SK-N-SH (cell line): Measurements from ENCODE around the gene CLIC3. TPM values are rescaled to one million over a fixed set of nuclear protein-coding genes. Genes with fewer than 3 reads are reported as not detected.

Experiments
- CTCF ChIA-PET: fragments of 300-600, 350-600 bp; formaldehyde crosslinking; extraction: SDS; loops from one replicate; lab custom pipeline; 2021; lab: Yijun Ruan, JAX
- POLR2A ChIA-PET: fragments of 350-600 bp; sonication (Branson Sonifier 250); formaldehyde crosslinking; extraction: SDS; loops from one replicate; lab custom pipeline; 2020; ENCODE audit warnings: antibody characterized with exemption, inconsistent platforms; lab: Yijun Ruan, JAX
- DNase-seq: peaks from one replicate; pipeline ENCODE4 v3.0.0; 2012
- H2AFZ ChIP-seq: fragments of 200-600 bp; sonication (generic); 2 replicates; pipeline ENCODE4 v1.8.1; 2016; ENCODE audit warnings: antibody characterized with exemption, mild to moderate bottlenecking, low read depth
- H3F3A ChIP-seq: fragments of 200-600 bp; sonication (generic); replicated peaks from 2 replicates; pipeline ENCODE3; 2016; ENCODE audit warnings: antibody characterized with exemption, mild to moderate bottlenecking; ENCODE audit not compliant: insufficient read depth
- H3K27ac ChIP-seq, 2 experiments: fragments of 200-500 bp in 1 of 2; fragments of 200-600 bp in 1 of 2; sonication (Bioruptor generic) in 1 of 2; sonication (generic), shearing (Covaris generic) in 1 of 2; 2 replicates each; pipeline versions ENCODE4 v1.5.1 to v1.6.1; 2014 to 2016; ENCODE audit warnings: low read depth in 2 of 2, inconsistent platforms in 1 of 2, low read length in 1 of 2, mild to moderate bottlenecking in 1 of 2, mixed read lengths in 1 of 2
- H3K27me3 ChIP-seq: fragments of 200-600 bp; sonication (generic), shearing (Covaris generic); 2 replicates; pipeline ENCODE4 v1.6.1; 2016; ENCODE audit warnings: mixed run types; ENCODE audit not compliant: insufficient read depth
- H3K36me3 ChIP-seq, 2 experiments: fragments of 200-500 bp in 1 of 2; fragments of 200-600 bp in 1 of 2; sonication (Bioruptor generic) in 1 of 2; sonication (generic) in 1 of 2; replicated peaks in 1 of 2; 2 replicates each; pipeline versions ENCODE3 to v1.5.1; 2014 to 2016; ENCODE audit warnings: low read length in 1 of 2, mild to moderate bottlenecking in 1 of 2; ENCODE audit not compliant: insufficient read depth in 2 of 2, control insufficient read depth in 1 of 2
- H3K4me1 ChIP-seq, 2 experiments: fragments of 200-500 bp in 1 of 2; fragments of 200-600 bp in 1 of 2; sonication (Bioruptor generic) in 1 of 2; sonication (generic), shearing (Covaris generic) in 1 of 2; 2 replicates each; pipeline versions ENCODE4 v1.5.1 to v1.6.1; 2014 to 2016; ENCODE audit warnings: low read depth in 1 of 2, low read length in 1 of 2, mixed run types in 1 of 2; ENCODE audit not compliant: insufficient read depth in 2 of 2, control insufficient read depth in 1 of 2
- H3K4me2 ChIP-seq: fragments of 200-600 bp; sonication (generic), shearing (Covaris generic); 2 replicates; pipeline ENCODE4 v1.6.1; 2017; ENCODE audit warnings: mixed run types
- H3K4me3 ChIP-seq, 2 experiments: fragments of 200-500 bp in 1 of 2; fragments of 200-600 bp in 1 of 2; sonication (Bioruptor generic) in 1 of 2; sonication (generic), shearing (Covaris generic) in 1 of 2; 2 replicates each; pipeline versions ENCODE4 v1.5.1 to v1.8.1; 2014 to 2016; ENCODE audit warnings: low read depth in 2 of 2, inconsistent platforms in 1 of 2, low read length in 1 of 2, mild to moderate bottlenecking in 1 of 2, mixed read lengths in 1 of 2, moderate library complexity in 1 of 2
- H3K79me2 ChIP-seq: fragments of 200-600 bp; sonication (generic); 2 replicates; pipeline ENCODE4 v1.8.1; 2017; ENCODE audit warnings: mild to moderate bottlenecking; ENCODE audit not compliant: insufficient read depth
- H3K9ac ChIP-seq: fragments of 200-600 bp; sonication (generic); 2 replicates; pipeline ENCODE4 v1.6.1; 2017; ENCODE audit warnings: mixed run types
- H3K9me2 ChIP-seq: fragments of 200-600 bp; sonication (generic); 2 replicates; pipeline ENCODE4 v1.6.1; 2017; ENCODE audit warnings: mixed run types
- H3K9me3 ChIP-seq: fragments of 200-600 bp; sonication (generic); 2 replicates; pipeline ENCODE4 v1.6.1; 2017; ENCODE audit warnings: mixed run types, mild to moderate bottlenecking, moderate library complexity
- H4K20me1 ChIP-seq: fragments of 200-600 bp; sonication (generic); 2 replicates; pipeline ENCODE4 v1.6.1; 2017; ENCODE audit warnings: mild to moderate bottlenecking, mixed run types; ENCODE audit not compliant: insufficient read depth
- CHD2 ChIP-seq: fragments of 150-350 bp; IDR thresholded peaks from 2 replicates; pipeline ENCODE4 v1.6.1; 2018; ENCODE audit warnings: low read length; ENCODE audit not compliant: partially characterized antibody
- EP300 ChIP-seq, 2 experiments: IDR thresholded peaks; 2 replicates each; pipeline versions ENCODE4 v1.4.0 to v1.6.1; 2012; ENCODE audit warnings: borderline replicate concordance in 1 of 2, low read depth in 1 of 2, low read length in 1 of 2
- EZH2phosphoT487 ChIP-seq: fragments of 200-600 bp; sonication (generic); IDR thresholded peaks from 2 replicates; pipeline ENCODE4 v1.6.1; 2017; ENCODE audit warnings: low read depth, mixed run types, mild to moderate bottlenecking, antibody characterized with exemption, moderate library complexity, borderline replicate concordance
- FOSL2 ChIP-seq: IDR thresholded peaks from 2 replicates; pipeline ENCODE4 v1.4.0; 2012; ENCODE audit warnings: low read depth, mild to moderate bottlenecking, moderate library complexity, borderline replicate concordance
- FOXJ3 ChIP-seq: sonication (generic); formaldehyde crosslinking; IDR thresholded peaks from 2 replicates; pipeline ENCODE4 v1.5.1; 2020; ENCODE audit warnings: mild to moderate bottlenecking, missing genetic modification reagents
- FOXM1 ChIP-seq: IDR thresholded peaks from 2 replicates; pipeline ENCODE4 v1.4.0; 2012; ENCODE audit warnings: low read depth, mild to moderate bottlenecking
- GABPA ChIP-seq: IDR thresholded peaks from 2 replicates; pipeline ENCODE4 v1.4.0; 2012; ENCODE audit warnings: low read depth, mild to moderate bottlenecking
- NRF1 ChIP-seq: IDR thresholded peaks from 2 replicates; pipeline ENCODE4 v1.6.1; 2012; ENCODE audit warnings: low read depth, mild to moderate bottlenecking, low read length
- RAD21 ChIP-seq: IDR thresholded peaks from 2 replicates; pipeline ENCODE4 v1.6.1; 2012; ENCODE audit warnings: mild to moderate bottlenecking, low read length
- RFX5 ChIP-seq: IDR thresholded peaks from 2 replicates; pipeline ENCODE4 v1.6.1; 2012; ENCODE audit warnings: mild to moderate bottlenecking, improper control_type of control experiment, low read length
- SIN3A ChIP-seq: IDR thresholded peaks from 2 replicates; pipeline ENCODE4 v1.6.1; 2012; ENCODE audit warnings: low read depth, mild to moderate bottlenecking, low read length, moderate library complexity, borderline replicate concordance
- TCF12 ChIP-seq: IDR thresholded peaks from 2 replicates; pipeline ENCODE4 v1.4.0; 2012
- whole genome bisulfite sequencing: methylation state at CpG from one replicate; pipeline ENCODE4 v1.1.6; 2017; ENCODE audit warnings: low lambda C conversion rate; 5-methylcytosine and 5-hydroxymethylcytosine counted together
- polyA plus RNA-seq, 3 experiments: library from polyadenylated mRNA; depleted of rRNA; stranded (reverse); fragments of >200 nt; gene quantifications; 2 replicates each; pipeline ENCODE4 v1.2.3, GENCODE V29; 2012
- TF ChIP-seq, protein P1 (sequence below): IDR thresholded peaks from 2 replicates; pipeline ENCODE4 v1.4.0; 2012; ENCODE audit warnings: low read depth, borderline replicate concordance
- TF ChIP-seq, protein P2 (sequence below): IDR thresholded peaks from 2 replicates; pipeline ENCODE4 v1.4.0; 2012; ENCODE audit warnings: low read depth
- TF ChIP-seq, protein P3 (sequence below): IDR thresholded peaks from 2 replicates; pipeline ENCODE4; 2012
- TF ChIP-seq, protein P4 (sequence below): fragments of 150-350 bp; IDR thresholded peaks from 2 replicates; pipeline ENCODE4 v1.6.1; 2016; ENCODE audit warnings: mild to moderate bottlenecking, low read depth, low read length

CLIC3 gene
- polyA plus RNA-seq, 1 of the 3 experiments (the other 2 are of a cell fraction) = 1.0 TPM

DNA sequence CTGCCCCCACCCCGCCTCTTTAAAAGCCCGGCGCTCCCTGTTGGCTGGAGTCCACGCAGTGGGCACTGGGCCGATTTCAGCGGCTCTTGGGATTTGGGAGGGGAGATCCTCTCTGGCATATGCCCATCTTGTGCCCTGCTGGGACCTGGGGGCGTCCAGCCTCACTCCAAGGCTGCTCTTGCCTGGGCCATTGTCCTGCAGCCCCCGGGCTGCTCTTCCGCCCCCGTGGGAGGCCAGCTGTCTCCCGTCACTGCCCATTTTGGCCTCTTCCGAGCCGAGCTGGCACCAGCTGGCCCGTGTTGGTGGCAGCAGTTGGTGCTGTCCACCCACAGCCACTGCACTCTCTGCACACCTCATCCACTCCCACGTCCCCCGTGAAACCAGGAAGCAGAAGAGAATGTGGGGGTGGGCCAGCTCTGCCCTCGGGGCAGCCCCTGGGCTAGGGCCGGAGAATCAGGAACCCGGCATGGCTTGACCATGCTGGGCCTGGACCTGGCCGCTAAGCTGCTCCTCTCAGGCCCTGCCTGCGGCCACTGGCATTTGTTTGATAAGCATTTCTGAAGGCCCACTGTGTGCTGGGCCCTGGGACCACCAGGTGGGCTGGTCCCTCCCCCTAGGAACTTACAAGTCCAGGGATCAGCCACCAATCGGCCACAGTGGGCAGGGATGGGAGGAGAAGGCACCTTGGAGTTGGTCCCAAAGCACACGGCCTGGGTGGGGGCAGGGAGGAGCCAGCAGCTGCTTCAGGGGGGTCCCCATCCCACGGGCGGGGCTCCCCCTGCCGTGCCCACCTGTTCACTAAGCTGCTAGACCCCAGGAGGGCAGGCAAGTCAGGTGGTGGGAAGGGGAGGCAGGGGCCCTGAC lies 49.1 kb downstream of the CLIC3 start (continued):
- TF ChIP-seq, protein P1, sequence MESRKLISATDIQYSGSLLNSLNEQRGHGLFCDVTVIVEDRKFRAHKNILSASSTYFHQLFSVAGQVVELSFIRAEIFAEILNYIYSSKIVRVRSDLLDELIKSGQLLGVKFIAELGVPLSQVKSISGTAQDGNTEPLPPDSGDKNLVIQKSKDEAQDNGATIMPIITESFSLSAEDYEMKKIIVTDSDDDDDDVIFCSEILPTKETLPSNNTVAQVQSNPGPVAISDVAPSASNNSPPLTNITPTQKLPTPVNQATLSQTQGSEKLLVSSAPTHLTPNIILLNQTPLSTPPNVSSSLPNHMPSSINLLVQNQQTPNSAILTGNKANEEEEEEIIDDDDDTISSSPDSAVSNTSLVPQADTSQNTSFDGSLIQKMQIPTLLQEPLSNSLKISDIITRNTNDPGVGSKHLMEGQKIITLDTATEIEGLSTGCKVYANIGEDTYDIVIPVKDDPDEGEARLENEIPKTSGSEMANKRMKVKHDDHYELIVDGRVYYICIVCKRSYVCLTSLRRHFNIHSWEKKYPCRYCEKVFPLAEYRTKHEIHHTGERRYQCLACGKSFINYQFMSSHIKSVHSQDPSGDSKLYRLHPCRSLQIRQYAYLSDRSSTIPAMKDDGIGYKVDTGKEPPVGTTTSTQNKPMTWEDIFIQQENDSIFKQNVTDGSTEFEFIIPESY = no peak
- no peak for TF ChIP-seq NRF1
- no peak for TF ChIP-seq RFX5
- TF ChIP-seq, protein P2, sequence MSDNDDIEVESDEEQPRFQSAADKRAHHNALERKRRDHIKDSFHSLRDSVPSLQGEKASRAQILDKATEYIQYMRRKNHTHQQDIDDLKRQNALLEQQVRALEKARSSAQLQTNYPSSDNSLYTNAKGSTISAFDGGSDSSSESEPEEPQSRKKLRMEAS = no peak
- TF ChIP-seq CHD2 = no peak
- TF ChIP-seq RAD21 = no peak
- TF ChIP-seq FOXM1 = no peak
- no peak for TF ChIP-seq EZH2phosphoT487
- TF ChIP-seq, protein P3, sequence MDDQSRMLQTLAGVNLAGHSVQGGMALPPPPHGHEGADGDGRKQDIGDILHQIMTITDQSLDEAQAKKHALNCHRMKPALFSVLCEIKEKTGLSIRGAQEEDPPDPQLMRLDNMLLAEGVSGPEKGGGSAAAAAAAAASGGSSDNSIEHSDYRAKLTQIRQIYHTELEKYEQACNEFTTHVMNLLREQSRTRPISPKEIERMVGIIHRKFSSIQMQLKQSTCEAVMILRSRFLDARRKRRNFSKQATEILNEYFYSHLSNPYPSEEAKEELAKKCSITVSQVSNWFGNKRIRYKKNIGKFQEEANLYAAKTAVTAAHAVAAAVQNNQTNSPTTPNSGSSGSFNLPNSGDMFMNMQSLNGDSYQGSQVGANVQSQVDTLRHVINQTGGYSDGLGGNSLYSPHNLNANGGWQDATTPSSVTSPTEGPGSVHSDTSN = no peak
- no peak for TF ChIP-seq FOXJ3 (CRISPR knock-in tag)
- no peak for TF ChIP-seq TCF12
- TF ChIP-seq, all 33 proteins: peak for 0

DNA sequence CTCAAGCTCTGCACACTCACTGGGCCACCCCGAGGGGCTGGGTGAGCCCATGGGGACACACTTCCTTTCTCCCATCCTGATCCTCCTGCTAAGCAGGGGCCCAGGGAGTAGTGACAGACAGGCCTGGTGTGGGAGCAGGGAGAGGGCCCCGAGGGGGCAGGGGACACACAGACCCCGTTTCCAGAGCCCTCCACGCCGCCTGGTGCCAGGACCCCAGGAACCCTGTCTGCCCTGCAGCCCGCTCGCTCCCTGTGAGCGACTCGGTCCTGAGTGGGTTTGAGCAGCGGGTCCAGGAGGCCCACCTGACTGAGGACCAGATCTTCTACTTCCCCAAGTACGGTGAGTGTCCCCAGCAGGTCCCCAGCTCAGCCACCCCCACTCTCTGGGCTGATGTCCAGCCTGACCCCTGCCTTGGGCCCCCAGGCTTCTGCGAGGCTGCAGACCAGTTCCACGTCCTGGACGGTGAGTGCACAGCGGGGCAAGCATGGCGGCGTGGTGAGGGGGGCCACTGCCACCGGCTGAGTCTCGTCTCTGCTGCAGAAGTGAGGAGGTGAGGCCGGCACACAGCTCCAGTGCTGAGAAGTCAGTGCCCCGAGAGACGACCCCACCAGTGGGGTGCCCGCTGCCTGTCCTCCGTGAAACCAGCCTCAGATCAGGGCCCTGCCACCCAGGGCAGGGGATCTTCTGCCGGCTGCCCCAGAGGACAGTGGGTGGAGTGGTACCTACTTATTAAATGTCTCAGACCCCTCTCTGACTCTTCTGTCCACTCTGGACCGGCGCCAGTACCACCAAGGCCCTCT lies 49.9 kb downstream of the CLIC3 start:
- CTCF ChIA-PET = interaction anchor here (1.1 to 13.2 kb wide), 11 partner anchors 13 to 159 kb away, joined by 3 to 350 read pairs (median 7); partner anchors contain the start of genes ABCA2, FUT7, PAXX and PTGDS
- H2AFZ ChIP-seq = no peak overlapping the region

More for the DNA sequence above, 49.9 kb downstream of the CLIC3 start:
- TF ChIP-seq EP300 (IDR thresholded peaks at IDR 0.05; ENCODE audit: borderline replicate concordance in 1 of 2, low read depth in 1 of 2, low read length in 1 of 2) (no peak), FOSL2 (no peak), SIN3A (no peak), NRF1 (no peak), GABPA (no peak), CHD2 (no peak)
- TF ChIP-seq, protein P1 = no peak
- TF ChIP-seq, protein P4, sequence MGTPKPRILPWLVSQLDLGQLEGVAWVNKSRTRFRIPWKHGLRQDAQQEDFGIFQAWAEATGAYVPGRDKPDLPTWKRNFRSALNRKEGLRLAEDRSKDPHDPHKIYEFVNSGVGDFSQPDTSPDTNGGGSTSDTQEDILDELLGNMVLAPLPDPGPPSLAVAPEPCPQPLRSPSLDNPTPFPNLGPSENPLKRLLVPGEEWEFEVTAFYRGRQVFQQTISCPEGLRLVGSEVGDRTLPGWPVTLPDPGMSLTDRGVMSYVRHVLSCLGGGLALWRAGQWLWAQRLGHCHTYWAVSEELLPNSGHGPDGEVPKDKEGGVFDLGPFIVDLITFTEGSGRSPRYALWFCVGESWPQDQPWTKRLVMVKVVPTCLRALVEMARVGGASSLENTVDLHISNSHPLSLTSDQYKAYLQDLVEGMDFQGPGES = no peak
- TF ChIP-seq, protein P3 = no peak
- TF ChIP-seq, protein P2 = no peak
- H3K9me2 ChIP-seq = no peaks in the 10 kb centered on the region
- H3K27me3 ChIP-seq = no peaks in the 10 kb centered on the region
- no peak overlapping the region for H3K4me3 ChIP-seq
- no peaks in the 10 kb centered on the region for H3F3A ChIP-seq
- 84% methylated on average over 18 of the region's 27 CpGs for WGBS
- H4K20me1 ChIP-seq = peaks cover 13% of the 10 kb centered on the region
- POLR2A ChIA-PET = no interaction called here
- no peak overlapping the region for H3K4me2 ChIP-seq
- H3K36me3 ChIP-seq = peaks cover 6 to 16% of the 10 kb centered on the region in 2 experiments
- H3K79me2 ChIP-seq = peaks cover 26% of the 10 kb centered on the region
- H3K27ac ChIP-seq = no peak overlapping the region; a peak in 1 of 4 replicates
- H3K4me1 ChIP-seq = peaks cover 0 to 31% of the 10 kb centered on the region in 2 experiments; a peak in 2 of 4 replicates
- no peaks in the 10 kb centered on the region for H3K9me3 ChIP-seq
- no peak overlapping the region for H3K9ac ChIP-seq
- DNase-seq = no peak
